Dermis blood vessel endothelial cell (primary cell): ENCODE data around the gene DRD1. TPM values are rescaled to one million over a fixed set of nuclear protein-coding genes. Genes with fewer than 3 reads are reported as not detected.
A peak's percentile ranks its signal among the peaks of the same experiment; 100 is the strongest.
"Not testable (repeated sequence)": the region's sequence is repeated elsewhere in the genome, so short reads cannot be mapped to it uniquely, and the experiment has no call there.

ENCODE experiments used
- DNase-seq: peaks from one replicate; pipeline ENCODE4 v3.0.0; 2010
- total RNA-seq: library from RNA; depleted of rRNA; stranded (reverse); fragments of >200 nt; gene quantifications from 2 replicates; pipeline ENCODE4 v1.2.3, GENCODE V29; 2014

Gene DRD1
- total RNA-seq, 1 donor from 2014 or later, result not detected

DNA sequence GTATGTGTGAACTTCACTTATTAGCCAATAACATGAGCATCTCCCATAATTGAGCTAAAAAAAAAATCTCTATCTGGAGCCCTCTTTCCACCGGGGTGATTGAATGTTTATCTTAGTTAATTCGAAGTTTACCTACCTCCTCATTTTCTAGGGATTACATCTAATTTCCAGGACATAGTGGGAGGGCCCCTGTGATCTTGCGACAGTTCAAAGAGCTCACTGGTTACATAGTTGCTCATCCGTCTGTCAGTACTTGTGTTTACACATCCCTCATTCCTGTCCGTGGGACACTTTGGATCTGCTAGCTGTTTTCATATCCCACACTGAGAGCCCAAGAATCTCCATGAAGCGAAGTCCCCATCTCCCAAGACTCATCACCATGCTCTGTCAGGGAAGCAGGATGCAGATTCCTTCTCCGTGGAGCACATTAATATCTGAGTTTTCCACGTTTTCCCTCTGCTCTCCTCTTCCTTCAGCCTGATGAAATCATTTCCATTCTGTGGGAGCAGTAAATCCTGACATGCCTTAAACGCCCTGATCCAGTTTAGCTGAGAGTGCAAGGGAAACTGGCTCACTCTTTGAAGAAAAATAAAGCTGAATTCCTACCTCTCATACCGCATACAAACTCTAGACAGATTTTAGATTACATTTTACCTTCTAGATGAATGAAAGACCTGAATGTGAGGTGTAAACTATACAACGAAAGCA, 24.2 kb upstream of the DRD1 start:
- no peak for DNase-seq

DNA sequence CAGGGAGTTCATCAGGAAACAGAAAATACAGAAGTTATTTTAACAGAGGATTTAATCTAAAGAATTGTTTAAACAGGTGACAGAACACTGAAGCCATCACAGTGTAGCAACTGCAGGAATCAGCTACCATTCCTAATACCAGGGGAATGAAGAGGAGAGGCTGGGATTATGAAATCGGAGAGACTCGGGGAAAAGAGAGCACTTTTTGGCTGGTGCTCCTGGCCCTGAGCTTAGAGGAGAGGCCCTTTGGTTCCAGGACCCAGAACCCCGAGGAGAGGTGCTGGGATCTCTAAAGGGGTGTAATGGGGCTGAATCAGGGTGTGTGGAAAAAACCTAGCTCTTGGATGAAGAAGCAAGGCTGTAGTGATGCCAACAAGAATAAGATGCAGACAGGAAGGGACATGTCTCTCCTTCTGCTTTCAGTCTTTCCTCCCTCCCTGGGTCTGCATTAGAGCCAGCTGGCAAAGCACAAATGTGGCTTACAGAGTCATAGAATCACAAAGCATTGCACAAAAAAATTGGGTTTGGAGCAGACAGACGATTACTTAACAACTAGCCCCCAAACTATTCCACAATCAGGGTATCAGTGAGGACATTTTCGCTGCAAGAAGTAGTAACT, 22.8 kb upstream of the DRD1 start:
- no peak for DNase-seq

DNA sequence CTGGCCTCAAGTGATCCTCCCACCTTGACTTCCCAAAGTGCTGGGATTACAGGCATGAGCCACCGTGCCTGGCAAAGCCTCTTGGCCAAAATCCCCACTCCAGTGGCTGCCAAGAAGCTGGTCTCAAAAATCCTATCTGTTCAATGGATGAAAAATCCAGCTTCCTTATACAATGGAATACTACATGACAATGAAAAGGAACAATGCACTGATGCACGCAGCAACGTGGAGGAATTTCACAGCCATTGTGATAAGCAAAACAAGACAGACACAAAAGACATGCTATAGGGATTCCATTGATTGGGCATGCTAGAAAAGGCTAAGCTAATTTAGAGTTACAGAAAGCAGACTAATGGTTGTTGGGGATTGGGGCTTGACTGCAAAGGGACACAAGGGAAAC, 21.3 kb upstream of the DRD1 start:
- DNase-seq, result no peak

DNA sequence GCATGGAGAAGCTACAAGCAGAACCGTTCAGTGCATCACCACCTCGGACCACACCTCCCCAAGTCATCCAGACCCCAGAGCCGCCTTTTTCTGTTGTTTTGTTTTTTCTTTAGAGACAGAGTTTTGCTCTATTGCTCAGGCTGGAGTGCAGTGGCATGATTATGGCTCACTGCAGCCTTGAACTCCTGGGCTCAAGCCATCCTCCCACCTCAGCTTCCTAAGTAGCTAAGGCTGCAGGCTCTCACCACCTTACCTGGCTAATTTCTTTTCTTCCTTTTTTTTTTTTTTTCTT, 20.9 kb upstream of the DRD1 start:
- DNase-seq, result no peak

DNA sequence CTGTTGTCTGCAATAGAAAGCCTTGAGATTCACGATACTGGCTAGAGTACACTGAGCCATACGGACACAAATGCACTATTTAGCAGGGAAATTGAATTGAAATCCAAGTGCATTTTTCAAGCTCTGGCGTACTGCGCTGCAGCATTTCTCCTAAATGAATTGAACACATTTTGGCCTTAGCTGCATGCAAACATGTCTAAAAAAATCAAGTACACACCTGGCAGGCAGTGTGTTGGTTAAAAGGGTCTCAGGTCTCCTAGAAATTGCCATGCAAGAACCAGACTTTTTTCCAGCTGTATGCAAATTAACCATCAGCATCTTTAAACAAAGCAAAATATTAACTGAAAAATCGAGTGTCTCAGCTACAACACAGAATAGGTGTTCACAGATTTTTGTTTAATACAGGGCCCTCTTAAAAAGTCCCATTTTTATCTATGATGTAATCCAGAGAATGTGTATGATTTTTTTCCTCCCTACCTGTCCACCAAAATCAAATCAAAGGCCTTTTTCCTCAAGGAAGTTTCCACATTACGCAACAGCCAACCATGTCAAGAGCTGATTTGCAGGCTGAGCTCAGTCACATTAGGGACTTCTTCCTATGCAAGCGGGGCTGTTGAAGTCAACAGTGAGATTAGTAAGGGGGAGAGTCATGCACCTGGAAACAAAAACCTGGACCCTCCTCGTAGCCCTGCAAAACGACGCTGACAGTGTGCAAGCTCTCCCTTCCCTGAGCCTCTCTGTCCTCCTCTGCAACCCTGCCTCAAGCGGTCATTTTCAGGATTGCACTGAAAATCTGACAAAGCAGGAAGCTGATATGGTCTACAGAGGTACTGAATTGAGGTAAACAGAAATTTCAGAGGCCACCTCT, 20.3 kb upstream of the DRD1 start:
- peak; percentile 61 for DNase-seq

DNA sequence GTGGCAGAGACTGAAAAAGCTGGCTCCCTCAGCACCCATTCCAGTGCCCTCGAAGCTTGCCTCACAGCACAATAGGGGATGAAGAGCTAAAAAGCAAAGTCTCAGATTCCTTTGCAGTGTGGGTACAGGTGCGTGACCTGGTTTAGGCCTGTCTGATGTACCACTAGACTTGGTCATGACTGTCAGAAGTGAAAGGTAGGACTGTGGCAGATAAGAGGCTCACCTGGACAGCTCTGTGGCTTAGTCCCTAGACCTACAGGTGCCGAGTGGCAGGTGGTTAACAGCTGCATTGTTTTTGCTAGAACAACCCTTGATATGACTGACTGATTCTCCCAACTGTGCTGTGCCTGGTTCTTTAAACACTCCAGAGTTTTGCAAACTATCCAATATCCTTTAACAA, 19.7 kb upstream of the DRD1 start:
- no peak for DNase-seq

DNA sequence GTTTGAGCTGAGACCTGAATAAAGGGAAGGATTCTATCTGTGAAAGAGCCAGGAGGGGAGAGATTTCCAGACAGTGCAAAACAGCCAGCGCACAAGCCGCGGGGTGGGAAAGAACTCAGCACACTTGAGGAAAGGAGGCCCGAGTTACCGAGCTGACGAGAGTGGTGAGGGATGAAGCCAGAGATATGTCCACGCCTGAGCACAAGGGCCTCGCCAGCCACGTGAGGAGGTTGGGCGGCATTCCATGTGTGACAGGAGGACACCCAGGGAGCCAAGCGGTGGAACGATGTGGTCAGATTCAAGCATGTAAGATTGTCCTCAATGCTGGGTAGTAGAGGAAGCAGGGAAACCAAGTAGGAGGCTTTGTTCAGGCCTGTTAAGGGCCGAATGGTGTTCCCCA, 17.4 kb upstream of the DRD1 start:
- no peak for DNase-seq

DNA sequence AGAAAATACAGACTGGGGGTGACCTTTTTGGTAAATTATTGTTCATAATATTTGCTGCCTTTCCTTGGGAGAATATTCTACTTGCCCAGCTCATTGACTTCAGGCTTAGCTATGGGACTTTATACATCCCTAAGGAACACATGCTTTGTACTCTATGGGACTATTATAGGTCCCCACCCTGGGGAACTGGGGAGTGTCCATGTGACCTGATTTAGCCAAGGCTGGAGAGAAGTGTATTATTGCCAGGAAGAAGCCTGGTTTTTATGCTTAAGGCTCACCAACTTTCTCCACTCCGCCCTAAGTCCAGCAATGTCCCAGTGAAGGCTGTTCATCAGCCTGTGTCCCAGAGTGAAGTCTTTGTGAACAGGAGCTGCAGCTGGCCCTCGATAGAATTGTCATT, 16.6 kb upstream of the DRD1 start:
- DNase-seq, result no peak

DNA sequence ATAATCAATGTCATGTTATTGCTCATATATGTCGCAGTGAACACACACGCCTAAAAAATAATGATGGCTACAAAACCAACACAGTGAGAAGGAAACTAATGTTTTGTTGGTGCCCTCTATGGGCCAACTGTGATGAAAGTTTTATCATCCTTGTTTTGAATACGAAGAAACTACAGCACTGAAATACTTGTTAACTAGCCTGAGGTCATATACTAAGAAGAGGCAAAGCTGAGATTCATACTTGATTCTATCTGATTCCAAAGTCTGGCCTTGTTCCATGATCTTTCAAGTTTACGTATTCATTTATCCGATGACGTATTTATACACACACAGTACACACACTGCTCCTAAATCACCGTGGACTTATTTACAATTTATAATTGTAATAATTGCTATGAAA, 16.1 kb upstream of the DRD1 start:
- peak; percentile 20 for DNase-seq

DNA sequence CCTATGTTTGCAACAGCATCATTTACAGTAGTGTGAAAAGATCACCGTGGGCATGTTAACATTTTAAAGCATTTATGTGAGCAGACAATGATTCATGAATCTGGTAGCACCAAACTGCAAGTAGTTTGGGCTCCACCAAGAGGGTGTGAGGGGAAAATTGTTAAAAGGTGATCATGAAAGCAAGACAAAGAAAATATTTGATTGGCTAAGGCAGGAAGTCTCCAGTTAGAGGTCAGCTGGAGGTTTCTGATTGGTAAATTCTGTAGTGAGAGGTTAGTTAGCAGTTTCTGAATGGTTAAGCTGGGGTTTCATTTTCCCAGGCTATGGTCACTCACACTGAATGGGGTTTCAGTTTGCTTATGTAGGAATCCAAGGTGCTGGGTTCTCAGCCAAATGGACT, 13.5 kb upstream of the DRD1 start:
- DNase-seq, result no peak

DNA sequence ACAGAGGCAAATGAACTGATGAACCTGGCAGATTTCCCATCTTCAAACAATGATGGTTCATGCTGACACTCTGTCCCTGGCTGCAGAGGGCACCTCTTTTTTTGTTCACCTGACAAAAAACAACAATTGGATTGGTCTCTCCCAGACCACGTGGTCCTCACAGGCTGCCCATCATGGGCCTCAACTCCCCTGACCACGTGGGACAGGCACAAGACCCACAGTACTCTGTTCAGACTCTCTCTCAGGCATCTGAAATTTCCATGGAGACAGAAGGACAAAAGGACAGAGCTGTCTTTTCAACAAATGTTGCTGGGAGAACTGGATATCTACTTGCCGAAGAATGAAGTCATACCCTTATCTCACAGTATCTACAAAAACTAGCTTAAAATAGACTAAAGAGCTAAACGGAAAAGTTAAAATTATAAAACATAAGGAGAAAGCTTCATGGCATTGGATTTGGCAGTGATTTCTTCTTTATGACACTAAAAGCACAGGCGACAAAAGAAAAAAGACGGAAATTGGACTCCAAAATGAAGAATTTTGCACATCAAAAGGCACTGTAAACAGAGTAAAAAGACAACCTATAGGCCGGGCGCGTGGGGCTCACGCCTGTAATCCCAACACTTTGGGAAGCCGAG, 12.2 kb upstream of the DRD1 start:
- DNase-seq, result no peak

DNA sequence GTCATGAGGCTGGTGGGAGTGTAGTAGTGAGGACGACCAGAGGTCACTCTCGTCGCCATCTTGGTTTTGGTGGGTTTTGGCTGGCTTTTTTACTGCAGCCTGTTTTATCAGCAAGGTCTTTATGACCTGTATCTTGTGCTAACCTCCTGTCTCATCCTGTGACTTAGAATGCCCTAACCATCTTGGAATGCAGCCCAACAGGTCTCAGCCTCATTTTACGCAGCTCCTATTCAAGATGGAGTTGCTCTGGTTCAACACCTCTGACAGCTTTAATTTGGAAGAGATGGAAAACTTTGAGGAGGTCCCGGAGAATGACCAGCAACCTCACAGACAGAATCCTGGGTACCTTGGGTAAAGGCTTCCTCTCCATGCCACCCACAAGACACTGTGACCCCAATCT, 10.4 kb upstream of the DRD1 start:
- DNase-seq, result not testable (repeated sequence)

DNA sequence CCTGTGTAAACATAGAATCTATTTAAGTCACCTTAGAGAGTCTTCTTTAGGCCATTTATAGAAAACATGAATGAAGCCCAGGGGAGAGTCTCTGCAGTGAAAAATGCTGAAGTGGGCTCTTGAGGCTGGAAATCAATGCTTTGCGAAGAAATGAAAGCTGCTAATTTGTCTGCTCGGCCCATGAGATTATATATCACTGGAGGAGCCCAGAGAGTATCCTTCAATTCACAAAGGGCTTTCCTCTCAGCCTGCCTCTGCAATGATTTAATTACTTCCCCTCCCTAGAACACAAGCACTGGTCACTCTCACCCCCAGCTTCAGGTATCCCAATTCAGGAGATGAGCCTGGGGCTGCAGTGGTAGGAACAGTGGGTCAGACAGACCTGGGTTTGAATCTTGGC, 8.2 kb upstream of the DRD1 start:
- no peak for DNase-seq

DNA sequence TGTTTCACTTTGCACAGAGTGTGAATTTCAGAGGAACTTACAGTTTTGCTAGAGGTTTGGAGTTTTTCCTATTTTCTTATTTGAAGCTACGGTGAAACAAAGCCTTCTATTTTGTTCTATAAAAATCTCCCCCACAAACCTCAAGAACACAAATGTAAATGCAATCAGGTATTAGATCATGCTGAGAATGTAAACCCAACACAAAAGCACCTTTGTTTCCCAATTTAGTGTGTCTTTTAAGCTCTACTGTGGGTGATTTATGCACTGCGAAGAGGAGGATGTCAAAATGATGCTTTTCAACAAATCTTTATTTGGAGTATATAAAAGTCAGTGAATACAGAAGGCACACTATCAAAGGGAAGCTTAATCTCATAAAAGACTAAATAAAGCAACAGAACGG, 4.3 kb upstream of the DRD1 start:
- no peak for DNase-seq

DNA sequence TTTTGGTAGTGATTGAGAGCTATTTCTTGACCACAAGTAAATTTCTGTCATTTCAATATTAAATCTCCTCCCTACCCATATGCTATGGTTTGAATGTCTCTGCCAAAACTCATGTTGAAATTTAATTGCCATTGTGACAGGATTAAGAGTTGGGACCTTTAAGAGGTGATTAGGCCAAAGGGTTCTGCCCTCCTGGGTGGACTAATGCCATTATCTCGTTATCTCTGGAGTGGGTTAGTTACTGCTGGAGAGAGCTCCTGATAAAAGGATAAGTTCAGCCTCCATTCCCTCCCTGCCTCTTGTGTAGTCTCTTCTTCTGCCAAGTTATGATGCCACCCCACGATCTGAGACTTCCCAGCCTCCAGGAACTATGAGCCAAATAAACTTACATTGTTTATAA, 3.6 kb upstream of the DRD1 start:
- no peak for DNase-seq

DNA sequence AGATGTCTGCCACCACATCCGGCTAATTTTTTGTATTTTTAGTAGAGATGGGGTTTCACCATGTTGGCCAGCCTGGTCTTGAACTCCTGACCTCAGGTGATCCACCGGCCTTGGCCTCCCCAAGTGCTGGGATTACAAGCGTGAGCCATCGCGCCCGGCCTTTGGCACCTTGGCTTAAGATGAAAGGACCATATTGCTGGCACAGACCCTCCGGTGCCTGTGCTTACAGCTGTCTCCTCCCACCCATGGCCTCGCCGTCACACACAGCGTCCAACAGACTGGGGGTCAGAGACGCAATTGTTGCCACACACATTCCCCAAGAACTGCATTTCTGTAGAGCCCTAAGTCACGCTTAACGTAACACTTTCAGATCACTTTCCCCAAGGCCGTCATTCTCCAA, 2.4 kb upstream of the DRD1 start:
- DNase-seq, result not testable (repeated sequence)

DNA sequence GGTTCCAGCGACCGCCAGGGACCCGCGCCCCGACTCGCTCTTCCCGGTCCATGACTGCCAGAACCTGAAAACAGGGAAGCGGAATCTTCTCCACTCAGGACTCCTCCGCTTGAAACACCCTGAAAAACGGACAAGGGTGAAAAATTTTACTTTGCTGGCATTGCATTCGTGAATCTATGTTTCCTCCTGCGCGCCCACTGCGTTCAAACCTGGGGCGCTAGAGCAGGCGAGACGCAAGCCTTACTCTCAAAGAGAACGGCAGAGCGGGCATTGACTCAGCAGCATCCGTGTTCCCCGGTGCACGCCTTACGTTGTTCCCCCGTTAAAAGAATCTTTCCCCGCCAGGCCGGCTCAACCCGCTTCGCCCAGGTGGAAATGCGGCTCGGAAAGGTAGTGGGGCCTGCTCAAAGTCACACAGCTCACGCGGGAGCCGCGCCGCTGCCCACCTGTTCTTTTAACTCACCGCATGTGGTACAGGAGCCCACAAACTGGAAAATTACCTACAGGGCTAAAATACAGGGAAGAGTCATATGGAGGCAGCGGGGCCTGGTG, 999 bp upstream of the DRD1 start:
- no peak for DNase-seq

DNA sequence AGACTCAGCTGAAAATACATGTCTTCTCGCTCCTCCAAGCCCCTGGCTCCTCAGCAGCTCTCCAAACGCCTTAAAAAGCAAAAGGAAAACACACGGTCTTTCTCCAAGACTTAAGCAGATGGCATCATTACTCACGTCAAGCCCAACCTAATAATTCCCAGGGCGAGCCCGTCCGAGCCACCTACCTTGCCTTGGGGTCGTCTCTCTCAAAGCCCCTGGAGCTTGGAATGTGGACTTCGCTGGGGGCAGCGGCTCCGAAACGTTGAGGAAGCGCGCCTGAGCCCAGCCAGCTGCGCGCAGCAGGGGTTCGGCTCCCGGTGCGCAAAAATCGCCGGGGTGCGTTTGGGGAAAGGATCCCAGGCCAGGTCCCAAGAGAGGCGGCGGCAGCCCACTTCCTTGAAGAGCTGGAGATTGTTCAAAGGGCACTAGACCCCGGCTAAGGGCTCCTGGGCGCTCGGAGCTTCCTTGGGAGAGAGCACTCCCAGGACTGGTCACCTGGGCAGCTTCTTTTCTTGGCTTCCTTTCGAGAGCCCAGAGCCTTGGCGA, 395 bp downstream of the DRD1 start:
- DNase-seq, result no peak

DNA sequence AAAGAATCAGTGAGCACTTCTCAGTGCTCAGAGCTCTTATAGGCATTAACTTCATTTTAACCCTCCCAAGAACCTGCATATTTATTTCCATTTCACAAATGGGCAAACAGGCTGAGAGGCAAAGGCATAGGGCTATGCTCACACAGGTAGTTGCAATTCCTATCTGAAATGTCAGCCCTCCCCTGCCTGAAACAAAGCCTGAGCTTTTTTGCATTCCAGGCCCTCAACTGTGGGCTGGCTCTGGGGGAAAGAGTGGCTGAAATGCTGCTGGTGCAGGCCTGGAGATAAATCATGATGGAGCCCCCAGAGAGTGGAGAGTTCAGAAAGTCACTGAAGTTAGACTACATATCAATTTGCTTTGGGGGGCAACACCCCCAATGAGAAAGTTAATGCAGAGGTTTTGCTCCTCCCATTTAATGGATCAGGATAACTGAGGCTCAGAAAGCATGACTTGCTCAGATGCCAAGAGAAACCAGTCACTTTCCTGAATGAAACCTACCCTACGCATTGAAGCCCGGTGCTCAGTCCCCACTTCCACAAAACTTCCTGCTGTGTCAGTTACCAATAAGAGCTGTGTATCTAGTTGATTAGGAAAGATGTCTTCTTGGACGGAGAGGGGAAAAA, 5.6 kb downstream of the DRD1 start:
- no peak for DNase-seq

DNA sequence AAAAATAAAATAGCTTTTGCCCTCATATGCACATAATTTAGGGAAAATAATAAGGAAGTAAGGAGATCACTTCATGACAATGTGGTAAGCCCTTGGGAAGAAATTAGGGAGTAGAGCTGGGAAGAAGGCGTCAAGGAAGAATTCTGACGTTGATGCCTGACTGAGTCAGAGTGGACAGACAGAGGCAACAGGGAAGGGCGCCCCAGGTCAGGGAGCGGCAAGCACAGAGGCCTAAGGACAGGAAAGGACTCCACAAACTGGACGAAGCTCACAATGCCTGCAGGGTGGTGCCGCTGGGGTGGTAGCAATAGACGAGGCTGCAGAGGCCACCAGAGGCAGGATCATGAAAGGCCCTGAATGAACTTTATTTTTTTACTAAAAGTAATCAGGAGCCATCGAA, 7.6 kb downstream of the DRD1 start:
- DNase-seq, result no peak

DNA sequence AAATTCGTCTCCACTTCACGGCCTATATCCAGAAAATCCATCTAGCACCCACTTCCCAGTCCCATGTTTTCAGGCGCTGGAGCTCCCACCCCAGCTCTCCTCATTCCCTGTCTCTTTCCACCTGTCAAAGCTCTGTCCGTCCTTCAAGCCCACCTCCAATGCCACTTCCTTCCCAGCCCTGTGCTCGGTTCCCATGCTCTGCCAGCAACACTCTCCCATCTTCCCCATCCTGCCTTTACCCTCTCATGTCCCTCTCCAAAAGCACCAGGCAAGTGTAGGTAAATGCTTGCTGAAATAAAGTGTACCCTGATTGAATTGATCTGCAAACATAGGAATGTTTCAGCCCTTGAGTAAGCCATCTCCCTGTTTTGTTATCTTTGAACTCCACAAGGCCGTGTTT, 9.2 kb downstream of the DRD1 start:
- no peak for DNase-seq

DNA sequence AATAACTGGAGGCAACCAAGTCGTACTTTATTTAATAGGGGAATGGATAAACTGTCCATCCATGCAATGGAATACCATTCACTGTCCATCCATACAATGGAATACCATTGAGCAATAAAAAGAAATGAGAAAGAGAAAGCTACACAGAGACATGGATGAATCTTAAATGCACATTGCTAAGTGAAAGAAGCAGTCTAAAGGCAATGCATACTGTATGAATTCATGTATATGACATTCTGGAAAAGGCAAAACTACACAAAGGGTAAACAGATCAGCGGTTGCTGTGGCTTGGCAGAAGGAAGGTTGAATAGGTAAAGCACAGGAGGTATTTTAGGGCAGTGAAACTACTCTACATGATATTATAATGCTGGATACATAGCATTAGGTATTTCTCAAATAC, 16.2 kb downstream of the DRD1 start:
- DNase-seq, result no peak

DNA sequence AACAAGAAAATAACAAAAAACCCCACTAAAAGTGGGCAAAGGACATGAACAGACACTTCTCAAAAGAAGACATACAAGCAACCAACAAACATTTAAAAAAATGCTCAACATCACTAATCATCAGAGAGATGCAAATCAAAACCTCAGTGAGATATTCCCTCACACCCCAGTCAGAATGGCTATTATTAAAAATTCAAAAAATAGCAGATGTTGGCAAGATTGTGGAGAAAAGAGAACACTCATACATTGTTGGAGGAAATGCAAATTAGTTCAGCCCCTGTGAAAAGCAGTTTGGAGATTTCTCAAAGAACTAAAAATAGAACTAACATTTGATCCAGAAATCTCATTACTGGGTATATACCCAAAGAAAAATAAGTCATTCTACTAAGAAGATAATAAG, 19.4 kb downstream of the DRD1 start:
- not testable (repeated sequence) for DNase-seq
